GM19035 (cell line): ENCODE results near the gene WNK2.

Experiments
- ATAC-seq: cut with Tn5 transposase; IDR thresholded peaks from one replicate; pipeline ENCODE4 v1.9.1; 2021; ENCODE audit not compliant: unreplicated experiment

WNK2 gene

GRCh38 chr9:93291536-93292287, 107.8 kb downstream of the WNK2 start:
- ATAC-seq = no peak

GRCh38 chr9:93292288-93292615, 108.3 kb downstream of the WNK2 start:
- no peak for ATAC-seq

- no peak for ATAC-seq
Measured at GRCh38 chr9:93292664-93293328, 108.9 kb downstream of the WNK2 start.

- no peak for ATAC-seq
Measured at GRCh38 chr9:93294011-93294410, 110.1 kb downstream of the WNK2 start.

GRCh38 chr9:93295031-93295430, 111.1 kb downstream of the WNK2 start:
- ATAC-seq = no peak

GRCh38 chr9:93295456-93296076, 111.6 kb downstream of the WNK2 start:
- ATAC-seq = no peak

GRCh38 chr9:93296889-93297480, 113.0 kb downstream of the WNK2 start:
- no peak for ATAC-seq

- no peak for ATAC-seq
Measured at GRCh38 chr9:93297659-93298497, 113.9 kb downstream of the WNK2 start.

- ATAC-seq = no peak
Measured at GRCh38 chr9:93298498-93299417, 114.8 kb downstream of the WNK2 start.

GRCh38 chr9:93299418-93300174, 115.7 kb downstream of the WNK2 start:
- ATAC-seq = no peak

- no peak for ATAC-seq
Measured at GRCh38 chr9:93300175-93300572, 116.2 kb downstream of the WNK2 start.

GRCh38 chr9:93300585-93301081, 116.7 kb downstream of the WNK2 start:
- no peak for ATAC-seq

- no peak for ATAC-seq
Measured at GRCh38 chr9:93301291-93301811, 117.4 kb downstream of the WNK2 start.

GRCh38 chr9:93301911-93302541, 118.1 kb downstream of the WNK2 start:
- no peak for ATAC-seq

- ATAC-seq = no peak
Measured at GRCh38 chr9:93302586-93303257, 118.8 kb downstream of the WNK2 start.

GRCh38 chr9:93303258-93303771, 119.4 kb downstream of the WNK2 start:
- ATAC-seq = no peak

- ATAC-seq = no peak
Measured at GRCh38 chr9:93303806-93304573, 120.1 kb downstream of the WNK2 start.
